ENCODE results near the gene BMX.

The BMX gene

DNA sequence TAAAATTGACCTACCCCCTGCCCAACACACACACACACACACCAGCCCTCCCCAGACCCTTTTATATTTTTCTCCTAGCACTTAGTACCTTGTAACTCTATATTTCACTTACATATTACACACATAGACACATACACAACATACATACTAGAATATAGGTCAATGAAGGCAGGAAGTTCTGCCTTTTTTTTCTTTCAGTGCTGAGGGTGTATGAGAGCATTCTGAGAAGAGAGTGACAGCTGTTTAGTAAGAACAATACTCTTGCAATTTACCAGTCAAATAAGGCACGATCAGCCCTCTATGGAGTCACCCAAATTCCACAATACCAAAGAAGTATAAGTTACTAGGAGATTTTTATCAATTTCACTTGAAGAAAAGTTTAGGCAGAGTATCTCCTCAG, 66.7 kb downstream of the BMX start:
- H3K4me3 ChIP-seq (ENCODE audit: low read depth, low read length) = no peak overlapping the region
- TF ChIP-seq, protein P1, sequence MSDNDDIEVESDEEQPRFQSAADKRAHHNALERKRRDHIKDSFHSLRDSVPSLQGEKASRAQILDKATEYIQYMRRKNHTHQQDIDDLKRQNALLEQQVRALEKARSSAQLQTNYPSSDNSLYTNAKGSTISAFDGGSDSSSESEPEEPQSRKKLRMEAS (IDR thresholded peaks at IDR 0.05; ENCODE audit: low read depth, low read length) = no peak
- TF ChIP-seq, protein P2, sequence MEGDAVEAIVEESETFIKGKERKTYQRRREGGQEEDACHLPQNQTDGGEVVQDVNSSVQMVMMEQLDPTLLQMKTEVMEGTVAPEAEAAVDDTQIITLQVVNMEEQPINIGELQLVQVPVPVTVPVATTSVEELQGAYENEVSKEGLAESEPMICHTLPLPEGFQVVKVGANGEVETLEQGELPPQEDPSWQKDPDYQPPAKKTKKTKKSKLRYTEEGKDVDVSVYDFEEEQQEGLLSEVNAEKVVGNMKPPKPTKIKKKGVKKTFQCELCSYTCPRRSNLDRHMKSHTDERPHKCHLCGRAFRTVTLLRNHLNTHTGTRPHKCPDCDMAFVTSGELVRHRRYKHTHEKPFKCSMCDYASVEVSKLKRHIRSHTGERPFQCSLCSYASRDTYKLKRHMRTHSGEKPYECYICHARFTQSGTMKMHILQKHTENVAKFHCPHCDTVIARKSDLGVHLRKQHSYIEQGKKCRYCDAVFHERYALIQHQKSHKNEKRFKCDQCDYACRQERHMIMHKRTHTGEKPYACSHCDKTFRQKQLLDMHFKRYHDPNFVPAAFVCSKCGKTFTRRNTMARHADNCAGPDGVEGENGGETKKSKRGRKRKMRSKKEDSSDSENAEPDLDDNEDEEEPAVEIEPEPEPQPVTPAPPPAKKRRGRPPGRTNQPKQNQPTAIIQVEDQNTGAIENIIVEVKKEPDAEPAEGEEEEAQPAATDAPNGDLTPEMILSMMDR (IDR thresholded peaks at IDR 0.05; ENCODE audit: low read depth, low read length) = no peak
- TF ChIP-seq POLR2A (IDR thresholded peaks at IDR 0.05; ENCODE audit: extremely low read depth, insufficient read length) (no peak), MYC (IDR thresholded peaks at IDR 0.05; ENCODE audit: low read depth, low read length) (no peak)
- no peak for DNase-seq (ENCODE audit: low read depth)

DNA sequence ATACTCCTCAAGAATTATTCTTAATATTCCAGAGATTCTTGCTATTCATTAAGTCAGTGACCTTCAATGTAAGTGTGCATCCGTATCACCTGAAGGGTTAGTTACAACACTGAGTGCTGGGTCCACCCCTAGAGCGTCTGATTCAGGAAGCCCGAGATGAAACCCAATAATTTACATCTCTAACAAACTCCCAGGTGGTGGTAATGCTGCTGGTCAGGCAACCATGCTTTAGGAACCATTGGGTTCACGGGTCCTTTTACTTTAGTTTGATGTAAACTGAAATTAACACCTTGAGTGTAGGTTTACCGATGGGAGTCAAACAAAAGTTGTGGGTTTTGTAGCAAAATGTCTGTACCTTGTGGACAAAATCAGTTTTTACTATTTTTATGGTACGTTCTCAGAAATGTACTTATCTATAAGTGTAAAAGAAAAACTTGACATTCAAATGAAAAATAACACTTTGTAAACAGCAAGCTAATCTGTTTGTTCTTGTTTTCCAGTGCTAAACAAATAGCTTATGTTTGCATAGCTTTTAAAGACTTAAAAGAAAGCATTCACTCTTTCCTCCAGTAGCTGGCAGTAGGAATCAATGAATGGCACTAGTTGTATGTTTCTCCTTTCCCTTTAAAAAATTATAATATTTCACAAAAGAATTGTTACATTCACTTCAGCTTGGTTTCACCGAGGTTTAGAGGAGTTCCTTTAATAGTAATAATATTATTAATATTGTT, 67.4 kb downstream of the BMX start:
- DNase-seq (ENCODE audit: low read depth) = no peak
- no peak overlapping the region for H3K4me3 ChIP-seq (ENCODE audit: low read depth, low read length)
- no peak for TF ChIP-seq POLR2A (IDR thresholded peaks at IDR 0.05; ENCODE audit: extremely low read depth, insufficient read length)
- TF ChIP-seq, protein P2 (IDR thresholded peaks at IDR 0.05; ENCODE audit: low read depth, low read length) = no peak
- TF ChIP-seq MYC (IDR thresholded peaks at IDR 0.05; ENCODE audit: low read depth, low read length) = no peak
- TF ChIP-seq, protein P1 (IDR thresholded peaks at IDR 0.05; ENCODE audit: low read depth, low read length) = no peak

DNA sequence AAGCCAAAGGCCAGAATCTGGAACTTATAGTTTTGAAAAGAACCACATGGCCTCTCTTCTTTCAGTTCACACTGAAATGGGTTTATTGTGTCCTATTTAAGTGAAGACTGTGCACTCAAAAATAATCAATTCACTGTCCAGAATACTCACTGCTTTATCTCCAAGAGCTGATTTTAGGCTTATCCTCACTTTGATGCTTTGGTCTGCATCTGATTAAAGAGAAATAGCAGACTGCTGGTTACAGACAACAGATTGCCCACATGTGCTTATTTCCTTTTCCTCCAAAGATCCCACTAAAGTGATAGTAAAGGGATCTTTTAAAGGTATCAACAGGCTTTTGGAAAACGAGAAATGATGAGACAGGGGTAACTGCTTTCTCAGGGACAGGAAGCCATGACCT, 69.5 kb downstream of the BMX start:
- no peak overlapping the region for H3K4me3 ChIP-seq (ENCODE audit: low read depth, low read length)
- no peak for DNase-seq (ENCODE audit: low read depth)
- TF ChIP-seq, protein P1 (IDR thresholded peaks at IDR 0.05; ENCODE audit: low read depth, low read length) = no peak
- TF ChIP-seq POLR2A (IDR thresholded peaks at IDR 0.05; ENCODE audit: extremely low read depth, insufficient read length) = no peak

DNA sequence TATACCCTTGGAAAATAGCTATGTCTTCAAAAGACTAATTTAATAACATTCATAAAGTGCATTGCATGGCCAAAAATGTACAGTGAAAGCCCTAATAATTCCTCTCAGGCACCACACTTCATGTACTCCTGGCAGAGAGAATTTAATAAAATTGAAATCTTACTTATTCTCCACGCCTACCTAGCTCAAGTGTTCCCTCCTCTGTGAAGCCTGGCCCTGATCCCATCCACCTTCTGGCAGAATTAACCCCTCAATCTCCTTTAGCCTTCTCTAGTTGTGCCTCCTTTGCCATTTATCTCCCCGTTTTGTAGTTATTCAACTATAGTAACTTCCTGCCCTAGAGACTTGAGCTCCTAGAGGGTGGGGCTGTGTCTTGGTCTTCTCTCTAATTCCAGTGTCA, 73.4 kb downstream of the BMX start:
- TF ChIP-seq, protein P2 (IDR thresholded peaks at IDR 0.05; ENCODE audit: low read depth, low read length) = no peak
- TF ChIP-seq, protein P1 (IDR thresholded peaks at IDR 0.05; ENCODE audit: low read depth, low read length) = no peak
- TF ChIP-seq MYC (IDR thresholded peaks at IDR 0.05; ENCODE audit: low read depth, low read length) = no peak
- no peak for TF ChIP-seq POLR2A (IDR thresholded peaks at IDR 0.05; ENCODE audit: extremely low read depth, insufficient read length)
- no peak overlapping the region for H3K4me3 ChIP-seq (ENCODE audit: low read depth, low read length)

DNA sequence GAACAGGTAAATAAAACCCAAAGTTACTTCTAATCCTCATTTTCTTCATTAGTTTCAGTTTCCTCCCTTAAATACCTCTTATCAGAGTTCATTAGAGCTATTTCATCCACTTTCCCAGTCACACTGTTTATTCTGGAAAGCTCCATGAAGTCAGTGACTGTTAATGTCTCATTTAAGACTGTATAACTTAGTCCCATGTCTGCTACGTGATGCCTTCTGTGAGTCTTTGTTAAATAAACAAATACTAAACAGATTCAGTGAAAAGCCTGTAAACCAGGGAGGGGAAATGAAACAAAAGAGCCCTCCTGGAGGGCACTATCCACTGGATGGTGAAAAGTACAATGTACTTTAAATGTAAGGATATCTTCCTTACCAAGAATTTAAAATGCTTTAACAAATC, 75.4 kb downstream of the BMX start:
- no peak overlapping the region for H3K4me3 ChIP-seq (ENCODE audit: low read depth, low read length)
- TF ChIP-seq, protein P1 (IDR thresholded peaks at IDR 0.05; ENCODE audit: low read depth, low read length) = no peak
- TF ChIP-seq, protein P2 (IDR thresholded peaks at IDR 0.05; ENCODE audit: low read depth, low read length) = no peak
- TF ChIP-seq POLR2A (IDR thresholded peaks at IDR 0.05; ENCODE audit: extremely low read depth, insufficient read length) (no peak), MYC (IDR thresholded peaks at IDR 0.05; ENCODE audit: low read depth, low read length) (no peak)
- DNase-seq (ENCODE audit: low read depth) = no peak

More for the DNA sequence above, 73.4 kb downstream of the BMX start:
- DNase-seq (ENCODE audit: low read depth) = no peak
